Pons (tissue), 1 donor: Measurements from ENCODE around the gene FAM124A.

Experiments used
- DNase-seq: peaks from one replicate; pipeline ENCODE4 v3.0.0-alpha.2; 2016; ENCODE audit warnings: low spot score

The FAM124A gene

GRCh38 chr13:51222037-51222685 lies at the start of gene FAM124A:
FAM124A (plus strand) TSS chr13:51222398; CDS start chr13:51222502, 104 bp downstream.
- DNase-seq: no peak

GRCh38 chr13:51175021-51175420 lies 47.2 kb upstream of the FAM124A start:
- DNase-seq: no peak

- no peak for DNase-seq
These were observed 46.6 kb upstream of the FAM124A start for GRCh38 chr13:51175639-51176038.

GRCh38 chr13:51177188-51177587 lies 45.0 kb upstream of the FAM124A start:
- DNase-seq: no peak

- no peak for DNase-seq
These were observed 43.6 kb upstream of the FAM124A start for GRCh38 chr13:51178456-51179074.

GRCh38 chr13:51179432-51179971 lies 42.7 kb upstream of the FAM124A start:
- no peak for DNase-seq

- no peak for DNase-seq
These were observed 41.2 kb upstream of the FAM124A start for GRCh38 chr13:51180853-51181511.

- no peak for DNase-seq
These were observed 40.3 kb upstream of the FAM124A start for GRCh38 chr13:51181786-51182383.

- no peak for DNase-seq
These were observed 30.5 kb upstream of the FAM124A start for GRCh38 chr13:51191743-51192142.

- no peak for DNase-seq
These were observed 29.9 kb upstream of the FAM124A start for GRCh38 chr13:51192348-51192747.

- no peak for DNase-seq
These were observed 28.8 kb upstream of the FAM124A start for GRCh38 chr13:51193387-51193786.

GRCh38 chr13:51194942-51195341 lies 27.3 kb upstream of the FAM124A start:
- DNase-seq: no peak

GRCh38 chr13:51201886-51202285 lies 20.3 kb upstream of the FAM124A start:
- no peak for DNase-seq

GRCh38 chr13:51202477-51203046 lies 19.6 kb upstream of the FAM124A start:
- no peak for DNase-seq

GRCh38 chr13:51206584-51206983 lies 15.6 kb upstream of the FAM124A start:
- DNase-seq: no peak

- DNase-seq: no peak
These were observed 14.3 kb upstream of the FAM124A start for GRCh38 chr13:51207881-51208280.

- DNase-seq: no peak
These were observed 13.5 kb upstream of the FAM124A start for GRCh38 chr13:51208716-51209115.

GRCh38 chr13:51211910-51212309 lies 10.3 kb upstream of the FAM124A start:
- DNase-seq: no peak

- DNase-seq: no peak
These were observed 9.4 kb upstream of the FAM124A start for GRCh38 chr13:51212758-51213157.

GRCh38 chr13:51213173-51213728 lies 8.9 kb upstream of the FAM124A start:
- no peak for DNase-seq

- DNase-seq: no peak
These were observed 3.6 kb upstream of the FAM124A start for GRCh38 chr13:51218626-51219025.

- no peak for DNase-seq
These were observed 1.5 kb upstream of the FAM124A start for GRCh38 chr13:51220706-51221105.
